HCT116 (cell line): ENCODE measurements around the gene NCAPD3. TPM values are rescaled to one million over a fixed set of nuclear protein-coding genes. Genes with fewer than 3 reads are reported as not detected.

ENCODE experiments used
- ATAC-seq: fragments of 200-7000 bp; cut with Tn5 transposase; 2 replicates; pipeline ENCODE4 v1.9.1; 2020; ENCODE audit warnings: mild to moderate bottlenecking, moderate library complexity
- BruUV-seq: library from RNA; stranded (reverse); fragments of 400-500 nt; replicated peaks from 2 replicates; lab custom pipeline; 2021; lab: Mats Ljungman, UMichigan
- CTCF ChIA-PET: fragments of 300-600 bp; sonication (Branson Sonifier 250); formaldehyde crosslinking; loops from one replicate; lab custom pipeline; 2021; ENCODE audit warnings: antibody characterized with exemption; lab: Charles Lee
- POLR2A ChIA-PET: fragments of 300-600, 350-600 bp; sonication (Branson Sonifier 250); formaldehyde crosslinking; loops from one replicate; lab custom pipeline; 2021; ENCODE audit warnings: antibody characterized with exemption; lab: Charles Lee
- RAD21 ChIA-PET, 2 experiments: fragments of 300-600 bp; sonication (Branson Sonifier 250); formaldehyde crosslinking; loops; one replicate each; lab custom pipeline; 2023; ENCODE audit warnings: low total read pairs in 2 of 2; ENCODE audit not compliant: uncharacterized antibody in 2 of 2, unreplicated experiment in 2 of 2, low non-redundant PET in 1 of 2; lab: Charles Lee
- DNase-seq: peaks from one replicate; pipeline ENCODE4 v3.0.0-alpha.2; 2010; ENCODE audit warnings: low read depth, low spot score
- H2AFZ ChIP-seq: fragments of 200-600 bp; shearing (Covaris generic), sonication (generic); 2 replicates; pipeline ENCODE4 v1.6.1; 2017; ENCODE audit warnings: low read depth, mixed run types, mixed read lengths, antibody characterized with exemption, low read length; ENCODE audit not compliant: poor library complexity, severe bottlenecking
- H3K27ac ChIP-seq: 2 replicates; pipeline ENCODE4 v1.5.1; 2012; ENCODE audit warnings: low read depth, low read length
- H3K27me3 ChIP-seq: fragments of 200-600 bp; sonication (generic); 2 replicates; pipeline ENCODE4 v1.6.1; 2016; ENCODE audit warnings: mixed run types, low read length, mixed read lengths; ENCODE audit not compliant: insufficient read depth
- H3K36me3 ChIP-seq, 2 experiments: fragments of 200-500 bp in 1 of 2; fragments of 200-600 bp in 1 of 2; sonication (Bioruptor generic) in 1 of 2; sonication (generic) in 1 of 2; 2 replicates each; pipeline versions ENCODE4 v1.5.1 to v1.6.1; 2014 to 2016; ENCODE audit warnings: low read length in 2 of 2, inconsistent platforms in 1 of 2, mixed read lengths in 1 of 2, mixed run types in 1 of 2; ENCODE audit not compliant: insufficient read depth in 2 of 2, control insufficient read depth in 1 of 2
- H3K4me1 ChIP-seq, 2 experiments: fragments of 200-600 bp in 1 of 2; sonication (generic) in 1 of 2; 2 replicates each; pipeline versions ENCODE4 v1.5.1 to v1.6.1; 2012 to 2017; ENCODE audit warnings: low read length in 2 of 2, inconsistent platforms in 1 of 2, mild to moderate bottlenecking in 1 of 2, mixed read lengths in 1 of 2, mixed run types in 1 of 2, moderate library complexity in 1 of 2; ENCODE audit not compliant: insufficient read depth in 2 of 2, control insufficient read depth in 1 of 2
- H3K4me2 ChIP-seq: fragments of 200-600 bp; sonication (generic); 2 replicates; pipeline ENCODE4 v1.6.1; 2017; ENCODE audit warnings: mixed run types, low read length, mixed read lengths
- H3K4me3 ChIP-seq, 2 experiments: fragments of 200-600 bp in 1 of 2; sonication (generic) in 1 of 2; replicated peaks in 1 of 2; 2 replicates each; pipeline ENCODE4 v1.5.1; 2011 to 2016; ENCODE audit warnings: low read length in 2 of 2, control low read depth in 1 of 2, low read depth in 1 of 2, mild to moderate bottlenecking in 1 of 2, mixed read lengths in 1 of 2, mixed run types in 1 of 2
- H3K79me2 ChIP-seq: fragments of 200-600 bp; sonication (generic); 2 replicates; pipeline ENCODE4 v1.6.1; 2017; ENCODE audit warnings: mild to moderate bottlenecking, mixed run types, low read length, moderate library complexity, mixed read lengths; ENCODE audit not compliant: insufficient read depth
- H3K9ac ChIP-seq: fragments of 200-600 bp; sonication (generic); 2 replicates; pipeline ENCODE4 v1.6.1; 2016; ENCODE audit warnings: low read length, mixed read lengths
- H3K9me2 ChIP-seq: fragments of 200-600 bp; sonication (generic), shearing (Covaris generic); 2 replicates; pipeline ENCODE4 v1.6.1; 2017; ENCODE audit warnings: mixed run types, mild to moderate bottlenecking, moderate library complexity; ENCODE audit not compliant: insufficient read depth
- H3K9me3 ChIP-seq, 2 experiments: fragments of 200-500 bp in 1 of 2; fragments of 200-600 bp in 1 of 2; sonication (Bioruptor generic) in 1 of 2; sonication (generic) in 1 of 2; 2 replicates each; pipeline ENCODE4 v1.6.1; 2014 to 2017; ENCODE audit warnings: low read length in 2 of 2, mixed read lengths in 2 of 2, inconsistent platforms in 1 of 2, low read depth in 1 of 2, mild to moderate bottlenecking in 1 of 2, mixed run types in 1 of 2, moderate library complexity in 1 of 2; ENCODE audit not compliant: control insufficient read depth in 1 of 2, insufficient read depth in 1 of 2
- H4K20me1 ChIP-seq: fragments of 200-600 bp; sonication (generic), shearing (Covaris generic); 2 replicates; pipeline ENCODE4 v1.6.1; 2017; ENCODE audit warnings: mixed run types, mild to moderate bottlenecking, moderate library complexity; ENCODE audit not compliant: insufficient read depth
- CBX3 ChIP-seq: IDR thresholded peaks from 2 replicates; pipeline ENCODE4 v1.6.1; 2012; ENCODE audit warnings: low read depth
- EZH2phosphoT487 ChIP-seq: fragments of 200-600 bp; IDR thresholded peaks from 2 replicates; pipeline ENCODE4 v1.6.1; 2018; ENCODE audit warnings: antibody characterized with exemption, borderline replicate concordance
- FOSL1 ChIP-seq: IDR thresholded peaks from 2 replicates; pipeline ENCODE4 v1.6.1; 2012; ENCODE audit warnings: low read depth
- JUND ChIP-seq: IDR thresholded peaks from 2 replicates; pipeline ENCODE4 v1.6.1; 2012
- POLR2AphosphoS5 ChIP-seq: IDR thresholded peaks from 2 replicates; pipeline ENCODE4 v1.6.1; 2011; ENCODE audit warnings: mild to moderate bottlenecking, low read depth, low read length, moderate library complexity
- RAD21 ChIP-seq: IDR thresholded peaks from 2 replicates; pipeline ENCODE4 v1.6.1; 2012; ENCODE audit warnings: low read depth, mild to moderate bottlenecking
- SIN3A ChIP-seq: IDR thresholded peaks from 2 replicates; pipeline ENCODE4 v1.6.1; 2012; ENCODE audit warnings: low read depth
- SP1 ChIP-seq: IDR thresholded peaks from 2 replicates; pipeline ENCODE4 v1.6.1; 2012; ENCODE audit warnings: low read depth
- ZFX ChIP-seq: fragments of 450-650 bp; IDR thresholded peaks from 2 replicates; pipeline ENCODE4 v1.6.1; 2017
- intact Hi-C: fragments of 100-400 bp; cut with micrococcal nuclease; formaldehyde crosslinking; loops from 2 replicates; pipeline ENCODE4 v1.10.0; 2022
- total RNA-seq: library from RNA; stranded (reverse); gene quantifications from one replicate; pipeline ENCODE4 v1.2.1, GENCODE V29; 2021; ENCODE audit not compliant: unreplicated experiment
- TF ChIP-seq, protein P1 (sequence below): IDR thresholded peaks from 2 replicates; pipeline ENCODE4 v1.6.1; 2012; ENCODE audit warnings: low read depth
- TF ChIP-seq, protein P2 (sequence below): IDR thresholded peaks from 2 replicates; pipeline ENCODE4 v1.6.1; 2011; ENCODE audit warnings: mild to moderate bottlenecking, low read length, moderate library complexity; ENCODE audit not compliant: insufficient replicate concordance; ENCODE audit errors: extremely low read depth
- TF ChIP-seq, protein P3 (sequence below): IDR thresholded peaks from 2 replicates; pipeline ENCODE4 v1.6.1; 2012

NCAPD3 gene
- total RNA-seq, 1 experiment from 2014 or later, result 71.0 TPM

DNA sequence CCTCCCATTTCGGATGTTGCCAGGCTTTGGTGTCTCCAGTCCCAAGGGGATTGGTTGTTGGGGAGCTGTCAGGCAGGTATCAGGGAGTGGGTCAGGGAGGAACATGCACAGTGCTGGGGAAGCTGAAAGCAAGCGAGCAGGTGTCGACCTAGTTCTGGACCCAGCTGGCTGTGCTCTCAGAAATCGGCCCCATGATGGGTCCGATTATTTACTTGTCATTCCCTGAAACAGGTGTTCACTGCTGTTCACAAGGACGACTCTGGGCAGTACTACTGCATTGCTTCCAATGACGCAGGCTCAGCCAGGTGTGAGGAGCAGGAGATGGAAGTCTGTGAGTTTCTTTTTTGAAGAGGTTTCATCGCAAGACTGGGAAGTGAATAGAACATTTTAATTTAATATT lies 78.1 kb downstream of the NCAPD3 start:
- Histone ChIP-seq H3K9me3 (no peaks in the 10 kb centered on the region), H3K79me2 (no peaks in the 10 kb centered on the region), H3K36me3 (peaks cover 0 to 9% of the 10 kb centered on the region in 2 experiments; a peak in 2 of 4 replicates), H3K9ac (no peak overlapping the region), H3K27me3 (peaks cover 13% of the 10 kb centered on the region; the same call in 1 of the 2 replicates), H3K9me2 (no peaks in the 10 kb centered on the region), H3K4me1 (no peaks in the 10 kb centered on the region)
- no peak for ATAC-seq
- RAD21 ChIA-PET, result no interaction called here
- TF ChIP-seq SP1 (no peak), RAD21 (no peak), JUND (no peak), POLR2AphosphoS5 (no peak), SIN3A (no peak), ZFX (no peak), EZH2phosphoT487 (no peak), CBX3 (no peak), FOSL1 (no peak)
- TF ChIP-seq, protein P1, sequence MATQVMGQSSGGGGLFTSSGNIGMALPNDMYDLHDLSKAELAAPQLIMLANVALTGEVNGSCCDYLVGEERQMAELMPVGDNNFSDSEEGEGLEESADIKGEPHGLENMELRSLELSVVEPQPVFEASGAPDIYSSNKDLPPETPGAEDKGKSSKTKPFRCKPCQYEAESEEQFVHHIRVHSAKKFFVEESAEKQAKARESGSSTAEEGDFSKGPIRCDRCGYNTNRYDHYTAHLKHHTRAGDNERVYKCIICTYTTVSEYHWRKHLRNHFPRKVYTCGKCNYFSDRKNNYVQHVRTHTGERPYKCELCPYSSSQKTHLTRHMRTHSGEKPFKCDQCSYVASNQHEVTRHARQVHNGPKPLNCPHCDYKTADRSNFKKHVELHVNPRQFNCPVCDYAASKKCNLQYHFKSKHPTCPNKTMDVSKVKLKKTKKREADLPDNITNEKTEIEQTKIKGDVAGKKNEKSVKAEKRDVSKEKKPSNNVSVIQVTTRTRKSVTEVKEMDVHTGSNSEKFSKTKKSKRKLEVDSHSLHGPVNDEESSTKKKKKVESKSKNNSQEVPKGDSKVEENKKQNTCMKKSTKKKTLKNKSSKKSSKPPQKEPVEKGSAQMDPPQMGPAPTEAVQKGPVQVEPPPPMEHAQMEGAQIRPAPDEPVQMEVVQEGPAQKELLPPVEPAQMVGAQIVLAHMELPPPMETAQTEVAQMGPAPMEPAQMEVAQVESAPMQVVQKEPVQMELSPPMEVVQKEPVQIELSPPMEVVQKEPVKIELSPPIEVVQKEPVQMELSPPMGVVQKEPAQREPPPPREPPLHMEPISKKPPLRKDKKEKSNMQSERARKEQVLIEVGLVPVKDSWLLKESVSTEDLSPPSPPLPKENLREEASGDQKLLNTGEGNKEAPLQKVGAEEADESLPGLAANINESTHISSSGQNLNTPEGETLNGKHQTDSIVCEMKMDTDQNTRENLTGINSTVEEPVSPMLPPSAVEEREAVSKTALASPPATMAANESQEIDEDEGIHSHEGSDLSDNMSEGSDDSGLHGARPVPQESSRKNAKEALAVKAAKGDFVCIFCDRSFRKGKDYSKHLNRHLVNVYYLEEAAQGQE, result no peak
- TF ChIP-seq, protein P2, sequence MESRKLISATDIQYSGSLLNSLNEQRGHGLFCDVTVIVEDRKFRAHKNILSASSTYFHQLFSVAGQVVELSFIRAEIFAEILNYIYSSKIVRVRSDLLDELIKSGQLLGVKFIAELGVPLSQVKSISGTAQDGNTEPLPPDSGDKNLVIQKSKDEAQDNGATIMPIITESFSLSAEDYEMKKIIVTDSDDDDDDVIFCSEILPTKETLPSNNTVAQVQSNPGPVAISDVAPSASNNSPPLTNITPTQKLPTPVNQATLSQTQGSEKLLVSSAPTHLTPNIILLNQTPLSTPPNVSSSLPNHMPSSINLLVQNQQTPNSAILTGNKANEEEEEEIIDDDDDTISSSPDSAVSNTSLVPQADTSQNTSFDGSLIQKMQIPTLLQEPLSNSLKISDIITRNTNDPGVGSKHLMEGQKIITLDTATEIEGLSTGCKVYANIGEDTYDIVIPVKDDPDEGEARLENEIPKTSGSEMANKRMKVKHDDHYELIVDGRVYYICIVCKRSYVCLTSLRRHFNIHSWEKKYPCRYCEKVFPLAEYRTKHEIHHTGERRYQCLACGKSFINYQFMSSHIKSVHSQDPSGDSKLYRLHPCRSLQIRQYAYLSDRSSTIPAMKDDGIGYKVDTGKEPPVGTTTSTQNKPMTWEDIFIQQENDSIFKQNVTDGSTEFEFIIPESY, result no peak
- TF ChIP-seq, protein P3, sequence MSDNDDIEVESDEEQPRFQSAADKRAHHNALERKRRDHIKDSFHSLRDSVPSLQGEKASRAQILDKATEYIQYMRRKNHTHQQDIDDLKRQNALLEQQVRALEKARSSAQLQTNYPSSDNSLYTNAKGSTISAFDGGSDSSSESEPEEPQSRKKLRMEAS, result no peak
- TF ChIP-seq, all 23 proteins: peak for 0
- no peak overlapping the region for H2AFZ ChIP-seq
- H3K27ac ChIP-seq, result no peak overlapping the region
- no peak overlapping the region for H3K4me2 ChIP-seq
- DNase-seq, result no peak
- H3K4me3 ChIP-seq, result no peak overlapping the region
- CTCF ChIA-PET, result no interaction called here
- intact Hi-C loops, result no loop called here
- no peaks in the 10 kb centered on the region for H4K20me1 ChIP-seq
- BruUV-seq, result no TSS peak
- POLR2A ChIA-PET, result no interaction called here
